ENCODE measurements around the gene PDHB.

PDHB gene

GRCh38 chr3:58377750-58378149 lies 55.9 kb downstream of the PDHB start:
- H3K27ac Mint-ChIP-seq: no peak overlapping the region
- H3K36me3 Mint-ChIP-seq: peaks cover 17 to 23% of the 10 kb centered on the region in 2 donors
- DNase-seq: no peak
- no peak overlapping the region for H3K4me3 Mint-ChIP-seq
- no peaks in the 10 kb centered on the region for H3K27me3 Mint-ChIP-seq
- H3K9me3 Mint-ChIP-seq: no peaks in the 10 kb centered on the region
- ATAC-seq (replicated peaks): no peak
- peaks cover 14 to 30% of the 10 kb centered on the region in 2 donors for H3K4me1 Mint-ChIP-seq

Measured in stimulated activated naive B cell treated with anti-CD40 and anti-IgM and Interleukin-4, amounts not matched to agents 10 μg/mL and 1 μg/mL and 100 μg/mL, for 72 hours (primary cell).